Right lobe of liver (tissue), 4 donors: Measurements from ENCODE around the gene SEC14L2.

Source experiments
- CTCF ChIP-seq, 4 donors: fragments of 200-600 bp in 3 of 4; fragments of 450-650 bp in 1 of 4; IDR thresholded peaks; one replicate each; pipeline versions ENCODE4 v1.5.1 to v1.8.0; 2016 to 2022; ENCODE audit warnings: antibody characterized with exemption in 4 of 4, mild to moderate bottlenecking in 2 of 4
- POLR2A ChIP-seq: fragments of 450-650 bp; IDR thresholded peaks from one replicate; pipeline ENCODE4 v1.6.1; 2017; ENCODE audit warnings: antibody characterized with exemption, mild to moderate bottlenecking
- donor health status: DM: no; HTN: no; CAD: no.
- donor health status: DM: no; HTN: no; CAD: no.
- donor health status: DM: no; HTN: yes; CAD: no.

- TF ChIP-seq POLR2A (no peak), CTCF (IDR thresholded peaks at IDR 0.05) (no peak)
Observed at GRCh38 chr22:30416837-30417236, 20.0 kb downstream of the SEC14L2 start.
